GM21381 (cell line): ENCODE measurements around the gene HIVEP2.

Experiments
- ATAC-seq: cut with Tn5 transposase; IDR thresholded peaks from one replicate; pipeline ENCODE4 v1.9.1; 2021; ENCODE audit warnings: mild to moderate bottlenecking, moderate library complexity; ENCODE audit not compliant: unreplicated experiment

Gene HIVEP2

GRCh38 chr6:142844065-142844755, 100.8 kb downstream of the HIVEP2 start:
- no peak for ATAC-seq

- no peak for ATAC-seq
These were observed 101.6 kb downstream of the HIVEP2 start for GRCh38 chr6:142843361-142843760.

- peak; percentile 66 for ATAC-seq
These were observed 102.3 kb downstream of the HIVEP2 start for GRCh38 chr6:142842418-142843261.

- ATAC-seq = no peak
These were observed 103.1 kb downstream of the HIVEP2 start for GRCh38 chr6:142841915-142842314.

- no peak for ATAC-seq
These were observed 105.3 kb downstream of the HIVEP2 start for GRCh38 chr6:142839686-142840040.

GRCh38 chr6:142838821-142839685, 105.9 kb downstream of the HIVEP2 start:
- no peak for ATAC-seq

GRCh38 chr6:142835787-142836535, 109.0 kb downstream of the HIVEP2 start:
- ATAC-seq = no peak

GRCh38 chr6:142834853-142835252, 110.1 kb downstream of the HIVEP2 start:
- no peak for ATAC-seq

- no peak for ATAC-seq
These were observed 111.2 kb downstream of the HIVEP2 start for GRCh38 chr6:142833798-142834197.

- ATAC-seq = no peak
These were observed 111.9 kb downstream of the HIVEP2 start for GRCh38 chr6:142833054-142833453.

- ATAC-seq = no peak
These were observed 114.2 kb downstream of the HIVEP2 start for GRCh38 chr6:142830807-142831206.

- no peak for ATAC-seq
These were observed 114.8 kb downstream of the HIVEP2 start for GRCh38 chr6:142830116-142830710.

- no peak for ATAC-seq
These were observed 115.4 kb downstream of the HIVEP2 start for GRCh38 chr6:142829556-142829955.

- no peak for ATAC-seq
These were observed 117.0 kb downstream of the HIVEP2 start for GRCh38 chr6:142827991-142828390.

- ATAC-seq = no peak
These were observed 117.6 kb downstream of the HIVEP2 start for GRCh38 chr6:142827369-142827768.

GRCh38 chr6:142825760-142826159, 119.2 kb downstream of the HIVEP2 start:
- no peak for ATAC-seq

GRCh38 chr6:142824426-142824825, 120.5 kb downstream of the HIVEP2 start:
- ATAC-seq = no peak

- no peak for ATAC-seq
These were observed 121.6 kb downstream of the HIVEP2 start for GRCh38 chr6:142823256-142823902.

- ATAC-seq = no peak
These were observed 122.1 kb downstream of the HIVEP2 start for GRCh38 chr6:142822842-142823241.

- peak; percentile 69 for ATAC-seq
These were observed 122.6 kb downstream of the HIVEP2 start for GRCh38 chr6:142822383-142822782.
